AML-193 (cell line): ENCODE measurements around the gene KNOP1.

Experiments used
- DNase-seq, 2 experiments: peaks; one replicate each; lab custom pipeline; 2025; lab: John Stamatoyannopoulos, UW

KNOP1 gene

GRCh38 chr16:19707569-19708295 is 10.3 kb downstream of the KNOP1 start:
- DNase-seq, result no peak

GRCh38 chr16:19706846-19707245 is 11.2 kb downstream of the KNOP1 start:
- no peak for DNase-seq

- no peak for DNase-seq
These were observed 12.2 kb downstream of the KNOP1 start for GRCh38 chr16:19705843-19706242.

- no peak for DNase-seq
These were observed 12.9 kb downstream of the KNOP1 start for GRCh38 chr16:19705146-19705501.

GRCh38 chr16:19704321-19705145 is 13.5 kb downstream of the KNOP1 start:
- no peak for DNase-seq

GRCh38 chr16:19703172-19703889 is 14.7 kb downstream of the KNOP1 start:
- no peak for DNase-seq

- DNase-seq, result no peak
These were observed 16.9 kb downstream of the KNOP1 start for GRCh38 chr16:19701091-19701490.

GRCh38 chr16:19700319-19700781 is 17.7 kb downstream of the KNOP1 start:
- no peak for DNase-seq

- DNase-seq, result no peak
These were observed 18.6 kb downstream of the KNOP1 start for GRCh38 chr16:19699472-19699871.

GRCh38 chr16:19698480-19699465 is 19.3 kb downstream of the KNOP1 start:
- no peak for DNase-seq

- DNase-seq, result no peak
These were observed 20.2 kb downstream of the KNOP1 start for GRCh38 chr16:19697756-19698318.

GRCh38 chr16:19696961-19697360 is 21.1 kb downstream of the KNOP1 start:
- DNase-seq, result no peak

- no peak for DNase-seq
These were observed 21.7 kb downstream of the KNOP1 start for GRCh38 chr16:19696328-19696727.

- DNase-seq, result no peak
These were observed 23.0 kb downstream of the KNOP1 start for GRCh38 chr16:19694989-19695388.

- no peak for DNase-seq
These were observed 26.8 kb downstream of the KNOP1 start for GRCh38 chr16:19691161-19691711.

GRCh38 chr16:19690196-19690595 is 27.8 kb downstream of the KNOP1 start:
- no peak for DNase-seq

GRCh38 chr16:19689342-19689741 is 28.7 kb downstream of the KNOP1 start:
- no peak for DNase-seq

GRCh38 chr16:19688396-19689024 is 29.5 kb downstream of the KNOP1 start:
- no peak for DNase-seq

- no peak for DNase-seq
These were observed 30.7 kb downstream of the KNOP1 start for GRCh38 chr16:19687279-19687678.

GRCh38 chr16:19685176-19685575 is 32.9 kb downstream of the KNOP1 start:
- DNase-seq, result no peak
